HG03378 (cell line): ENCODE data around the gene PLEKHM1.

Source experiments
- ATAC-seq: cut with Tn5 transposase; IDR thresholded peaks from one replicate; pipeline ENCODE4 v1.9.1; 2021; ENCODE audit warnings: mild to moderate bottlenecking, moderate library complexity; ENCODE audit not compliant: unreplicated experiment

The PLEKHM1 gene

DNA sequence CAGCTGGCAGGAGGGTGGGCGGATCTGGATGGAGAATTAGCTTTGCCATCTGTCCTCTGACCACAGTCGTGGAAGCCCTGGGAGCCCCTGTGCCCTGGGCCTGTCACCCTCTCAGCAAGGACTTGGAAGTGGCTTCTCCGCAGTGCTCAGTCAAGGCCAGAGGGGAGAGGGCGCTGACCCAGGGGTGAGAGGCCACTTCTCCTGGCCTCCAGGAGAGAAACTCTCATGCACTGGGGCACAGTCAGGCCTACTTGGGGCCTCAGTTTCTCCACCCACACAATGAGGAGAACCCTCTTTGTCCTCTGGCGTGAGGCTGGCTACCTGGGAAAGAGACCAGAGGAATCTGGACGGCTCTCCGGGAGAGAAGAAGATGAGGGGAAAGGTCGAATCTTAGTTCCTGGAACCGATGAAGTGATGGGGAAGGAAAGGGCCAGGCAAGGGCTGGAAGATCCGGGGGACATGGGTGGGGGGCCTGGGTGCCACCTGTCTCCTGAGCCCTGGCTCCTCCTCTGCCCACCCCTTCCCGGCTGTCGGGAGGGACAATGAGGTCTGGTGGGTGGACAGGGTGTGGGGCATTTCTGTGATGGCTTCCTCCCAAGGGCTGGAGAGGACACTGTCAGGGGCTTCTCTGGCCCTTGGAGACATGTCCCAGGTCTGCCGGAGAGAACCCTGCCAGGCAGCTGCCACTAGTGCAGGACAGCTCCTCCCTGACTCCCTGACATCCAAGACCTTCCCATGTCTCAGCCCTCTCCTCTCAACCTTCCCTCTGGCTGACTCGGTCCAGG is 48.8 kb downstream of the PLEKHM1 start:
- no peak for ATAC-seq

DNA sequence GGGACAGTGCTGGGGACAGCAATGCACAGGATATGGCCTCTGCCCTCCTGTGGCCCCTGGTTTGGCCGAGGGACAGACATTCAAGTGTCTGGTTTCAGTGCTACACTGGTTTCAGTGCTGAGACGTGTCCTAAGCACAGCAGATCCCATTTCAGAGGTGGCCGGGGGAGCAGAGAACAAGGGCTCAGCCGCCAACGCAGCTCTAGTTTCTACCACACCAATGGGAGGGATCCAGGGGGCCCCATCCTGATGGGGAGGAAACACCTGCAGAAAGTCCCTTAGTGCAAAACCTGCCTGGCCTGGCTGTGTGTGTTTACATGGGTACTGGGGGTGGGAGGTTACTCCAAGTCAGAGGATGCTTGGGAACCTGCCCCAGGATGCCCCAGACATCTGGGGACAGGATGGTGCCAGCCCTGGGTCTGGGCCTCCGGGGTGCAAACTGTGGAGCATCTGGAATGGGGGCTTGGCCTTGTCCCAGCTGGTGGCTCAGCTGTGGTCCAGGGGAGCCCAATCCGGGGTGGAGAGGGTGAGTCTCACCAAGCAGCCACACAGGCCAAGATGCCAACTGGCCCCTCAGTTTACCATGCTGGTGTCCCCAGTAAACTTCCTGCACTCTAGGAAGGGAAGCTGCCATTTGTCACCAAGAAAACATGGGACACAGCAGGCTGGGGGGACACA is 49.5 kb downstream of the PLEKHM1 start:
- ATAC-seq: peak; percentile 46

DNA sequence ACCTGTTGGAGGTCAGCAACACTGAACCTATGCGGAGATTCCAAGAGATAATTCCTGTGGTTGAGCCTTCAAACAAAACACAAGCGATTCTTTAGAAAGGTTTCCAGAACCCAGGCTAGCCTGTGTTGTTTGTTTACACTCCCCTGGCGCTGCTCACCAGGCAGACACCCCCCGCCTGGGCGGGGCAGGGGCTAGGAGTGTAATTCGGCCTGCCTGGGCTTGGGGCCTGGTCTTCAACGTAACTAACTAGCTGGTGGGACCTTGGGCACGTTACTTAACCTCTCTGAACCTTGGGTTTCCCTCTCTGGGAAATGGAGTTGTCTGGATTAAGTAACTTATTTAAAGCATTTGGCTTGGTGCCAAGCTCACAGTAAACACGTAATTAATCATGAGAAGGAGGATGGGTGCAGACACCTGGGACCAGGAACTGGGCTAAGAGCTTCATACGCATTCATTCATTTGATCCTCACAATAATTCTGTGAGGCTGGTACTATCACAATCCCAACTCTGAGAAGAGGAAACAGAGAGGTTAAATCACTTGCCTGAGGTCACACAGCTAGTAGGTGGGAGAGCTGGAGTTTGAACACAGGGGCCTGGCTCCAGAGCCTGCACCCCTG is 50.3 kb downstream of the PLEKHM1 start:
- no peak for ATAC-seq

DNA sequence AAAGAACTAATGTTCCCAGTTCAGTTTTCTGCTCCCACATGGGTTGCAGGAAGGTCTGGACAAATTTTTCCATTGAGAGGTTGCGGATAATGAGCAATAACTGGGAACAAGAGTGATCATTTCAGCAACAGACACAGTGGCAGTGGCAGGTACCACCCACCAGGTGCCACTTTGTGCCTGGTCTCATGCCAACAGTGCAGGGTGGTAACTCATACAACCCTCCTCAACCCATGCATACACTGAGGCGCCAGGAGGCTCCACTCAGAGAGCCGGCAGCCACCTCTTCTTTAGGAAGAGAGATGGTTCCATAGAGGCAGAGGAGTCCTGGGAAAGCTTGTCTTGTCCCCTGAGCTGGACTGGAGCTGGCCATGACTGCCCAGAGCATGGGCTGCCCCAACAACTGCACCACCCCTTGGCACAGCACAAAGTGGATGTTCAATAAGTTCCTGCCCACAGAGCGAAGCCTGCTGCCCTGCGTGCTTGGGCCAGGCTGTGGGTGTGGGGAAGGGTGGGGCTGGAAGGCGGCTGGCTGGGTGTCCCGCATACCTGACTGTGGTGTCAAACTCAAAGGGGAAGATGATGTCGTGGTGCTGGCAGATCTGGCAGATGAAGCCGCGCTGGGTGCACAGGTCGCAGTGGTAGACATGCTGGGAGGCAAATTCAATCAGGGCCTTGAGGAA is 51.5 kb downstream of the PLEKHM1 start:
- ATAC-seq: no peak

DNA sequence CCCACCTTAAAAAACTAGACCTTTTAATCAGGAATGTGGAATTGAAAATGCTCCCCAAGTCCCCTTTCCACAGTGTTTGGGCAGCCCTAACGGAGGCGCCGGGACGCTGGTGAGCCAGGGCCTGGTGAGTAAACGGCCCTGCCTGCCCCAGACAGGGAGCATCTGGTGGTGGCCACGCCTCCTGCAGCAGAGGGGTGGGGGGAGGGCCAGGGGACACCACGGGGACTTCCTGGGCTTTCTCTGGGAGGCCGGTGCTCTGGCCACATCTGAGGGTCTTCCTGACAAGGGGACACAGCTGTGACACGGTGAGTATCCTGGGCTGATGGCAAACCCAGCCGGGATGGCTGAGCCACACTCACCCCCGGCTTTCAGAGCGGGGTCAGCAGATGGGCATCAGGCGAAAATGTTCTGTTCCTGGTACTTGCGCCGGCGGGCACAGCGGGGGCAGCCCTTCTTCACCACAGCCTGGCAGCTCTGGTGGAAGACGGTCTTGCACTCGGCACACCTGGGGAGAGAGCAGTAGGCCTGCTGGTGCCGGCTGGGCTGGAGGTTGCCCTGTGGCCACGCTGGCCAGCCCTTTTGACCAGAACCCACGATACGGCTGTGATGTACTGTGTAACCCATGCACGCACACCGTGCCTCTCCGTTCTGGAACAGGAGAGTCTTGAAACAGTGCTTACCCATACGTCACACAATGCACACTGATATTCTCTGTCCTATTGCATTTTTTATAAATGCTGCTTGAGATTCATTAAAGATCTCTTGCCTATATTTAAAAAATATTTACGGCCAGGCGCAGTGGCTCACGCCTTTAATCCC is 52.8 kb downstream of the PLEKHM1 start:
- ATAC-seq: no peak

DNA sequence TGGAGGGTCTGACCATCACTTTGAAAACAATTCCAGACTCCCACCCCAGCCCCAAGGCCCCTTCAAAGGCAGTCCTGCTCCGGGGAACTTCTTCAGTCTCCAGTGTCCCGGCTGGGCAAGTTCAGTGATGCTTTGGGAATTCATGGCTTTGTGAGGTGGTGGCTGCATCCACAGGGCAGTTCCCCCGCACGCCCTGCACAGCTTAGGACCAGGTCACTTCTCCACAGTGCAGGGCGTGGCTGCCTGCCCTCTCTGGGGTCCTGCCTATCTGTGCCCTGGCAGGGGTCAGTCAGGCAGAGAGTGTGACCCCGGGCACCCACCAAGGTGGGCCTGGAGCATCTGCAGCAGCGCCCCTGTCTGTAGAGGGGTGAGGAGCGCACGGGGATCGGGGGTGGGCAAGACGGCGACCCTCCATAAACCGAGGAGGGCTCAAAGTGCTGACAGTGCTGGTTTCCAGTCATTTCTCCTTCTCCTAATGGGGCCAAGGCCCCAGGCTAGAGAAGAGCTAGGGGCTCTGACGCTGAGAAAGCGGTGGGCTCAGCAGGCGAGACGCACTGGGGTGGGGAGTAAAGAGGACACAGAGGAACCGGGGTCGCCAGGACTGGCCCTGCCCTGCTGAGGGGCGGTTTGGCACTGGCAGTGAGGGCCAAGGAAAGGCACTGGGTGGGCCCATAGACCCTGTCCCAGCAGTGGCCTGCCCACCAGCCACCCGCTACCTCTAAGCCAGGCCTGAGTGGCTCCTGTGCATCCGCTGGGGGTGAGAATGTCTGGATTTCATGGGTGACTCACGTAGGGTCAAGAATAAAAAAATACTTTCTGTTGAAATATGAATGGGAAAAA is 53.7 kb downstream of the PLEKHM1 start:
- ATAC-seq: no peak

DNA sequence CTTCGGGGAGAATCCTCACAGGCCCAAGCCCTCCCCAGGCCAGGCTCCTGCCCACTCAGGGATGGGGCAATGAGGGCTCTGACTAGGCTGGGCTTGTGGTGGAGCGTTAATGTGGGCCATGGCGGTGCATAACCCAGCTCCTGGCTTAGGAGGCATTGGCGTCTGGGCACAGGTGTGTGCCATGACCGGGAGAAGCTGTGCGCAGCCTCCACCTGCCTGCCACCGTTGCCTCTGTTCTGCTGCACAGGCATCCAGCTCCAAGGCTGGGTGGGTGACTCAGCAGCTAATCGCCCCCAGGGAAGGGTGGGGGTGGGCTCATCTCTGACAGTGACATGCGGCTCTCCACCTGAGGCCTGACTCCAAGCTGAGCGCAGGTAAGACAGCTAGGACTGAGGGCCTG is 54.4 kb downstream of the PLEKHM1 start:
- no peak for ATAC-seq

DNA sequence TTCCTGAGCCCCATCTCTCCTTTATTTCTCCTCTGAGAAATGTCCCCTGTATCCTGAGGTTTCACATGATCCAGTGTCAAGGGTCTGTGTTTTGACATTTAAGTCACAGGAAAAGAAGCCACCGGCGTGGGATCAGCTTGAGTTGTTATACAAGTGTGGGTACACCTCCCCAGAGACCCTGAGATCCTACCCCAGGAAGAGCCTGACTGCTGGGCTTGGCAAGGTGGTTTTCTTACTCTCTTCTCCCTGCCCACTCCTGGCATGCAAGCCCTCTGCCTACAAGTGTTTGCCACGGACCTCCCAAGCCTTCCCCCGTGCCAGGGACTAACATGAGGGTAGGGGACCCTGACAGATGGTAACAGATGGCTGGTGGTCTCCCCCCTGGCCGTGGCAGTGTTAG is 55.0 kb downstream of the PLEKHM1 start:
- no peak for ATAC-seq

DNA sequence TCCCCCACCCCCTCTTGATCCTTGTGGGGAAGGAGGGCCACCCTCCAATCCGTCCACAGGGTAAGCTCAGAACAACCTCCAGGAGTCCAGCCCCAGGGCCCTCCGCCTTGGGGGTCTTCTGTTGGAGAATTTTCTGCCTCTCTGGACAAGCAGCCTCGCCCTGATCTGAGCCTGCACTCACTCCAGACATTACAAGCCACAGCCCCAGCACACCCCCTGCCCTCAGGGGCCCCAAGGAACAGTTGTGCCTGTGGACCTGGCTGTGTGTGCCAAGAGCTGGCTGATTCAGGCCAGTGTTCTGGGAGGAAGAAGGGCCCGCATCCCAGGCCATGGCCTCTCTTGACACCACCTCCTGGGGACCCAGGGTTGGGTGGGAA is 57.4 kb downstream of the PLEKHM1 start:
- no peak for ATAC-seq

DNA sequence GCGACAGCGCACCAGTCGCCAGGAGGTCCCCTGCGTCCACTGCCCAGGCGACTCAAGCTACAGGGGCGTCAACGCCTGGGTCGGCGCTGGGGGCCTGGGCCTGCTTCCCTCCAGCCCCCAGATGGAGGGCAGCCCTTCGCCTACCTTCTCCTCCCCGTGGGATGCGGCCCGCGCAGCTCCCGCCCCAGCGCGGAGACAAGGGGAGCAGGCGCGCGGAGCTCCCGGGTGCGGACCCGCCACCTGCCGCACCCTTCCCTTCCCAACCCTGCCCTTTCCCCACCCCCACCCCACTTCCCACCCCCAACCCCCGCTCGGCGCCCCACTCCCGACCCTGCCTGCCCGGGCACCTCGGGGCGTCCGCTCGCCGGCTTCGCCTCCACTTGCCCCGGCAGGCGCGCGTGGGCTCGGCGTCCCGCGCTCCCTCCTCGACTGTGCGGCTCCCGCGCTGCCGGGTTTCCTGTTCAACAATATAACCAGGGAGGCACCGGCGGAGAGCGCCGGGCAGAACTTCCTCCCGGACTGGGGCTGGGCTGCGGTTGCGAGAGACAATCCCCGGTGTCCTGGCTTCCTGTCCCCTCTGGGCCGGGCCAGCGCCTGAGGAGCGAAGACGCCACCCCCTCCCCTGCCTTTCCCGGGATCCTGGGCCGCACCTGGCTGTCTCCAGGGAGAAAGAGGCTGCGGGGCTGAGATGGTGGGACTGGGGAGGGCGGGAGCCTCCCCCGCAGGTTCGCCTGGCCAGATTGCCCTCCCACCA is 57.9 kb downstream of the PLEKHM1 start, which contains the start of gene ARHGAP27:
ARHGAP27 (minus strand) TSS at position 466 of the 754 bp plus-strand sequence. CDS start 2,591 bp downstream, outside the sequence.
- no peak for ATAC-seq

DNA sequence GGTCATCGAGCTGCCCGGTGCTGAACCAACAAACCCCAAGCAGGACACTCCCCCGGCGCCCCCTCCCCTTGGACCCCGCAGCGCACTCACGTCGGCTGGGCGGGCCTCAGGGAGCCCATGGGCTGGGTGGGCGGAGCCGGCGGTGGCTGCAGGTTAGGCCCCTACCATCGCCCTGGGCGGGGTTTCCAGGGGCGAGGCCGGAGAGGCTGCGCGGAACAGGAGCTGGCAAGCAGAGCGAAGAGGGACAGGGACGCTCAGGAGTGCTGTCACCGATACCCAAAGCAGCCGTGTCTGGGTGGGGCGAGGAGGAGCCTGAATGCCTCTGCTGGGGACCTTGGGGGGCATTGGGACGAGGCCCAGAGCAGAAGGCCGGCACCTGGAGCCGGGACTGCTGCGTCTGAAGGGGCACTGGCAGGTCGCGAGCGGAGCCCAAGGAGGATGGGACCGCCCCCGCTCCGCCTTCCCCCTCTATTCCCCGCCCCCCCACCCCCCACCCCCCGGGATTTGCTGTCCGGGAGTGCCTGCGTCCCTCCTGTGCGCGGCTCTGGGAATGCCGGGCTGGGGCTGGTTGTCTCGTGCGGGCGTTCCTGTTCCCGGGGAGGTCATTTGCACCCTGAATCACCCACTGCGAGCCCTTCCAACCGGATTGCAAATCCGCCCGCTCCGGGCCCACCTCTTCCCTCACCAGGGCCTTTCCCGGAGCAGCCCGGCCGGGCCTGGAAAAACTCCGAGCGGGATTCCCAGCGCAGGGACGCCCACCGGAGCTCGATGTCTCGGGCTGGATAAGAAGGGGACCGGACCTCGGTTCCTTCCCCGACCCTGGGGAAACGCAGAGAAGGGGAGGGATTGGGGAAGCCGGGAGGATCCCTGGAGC is 58.8 kb downstream of the PLEKHM1 start:
- no peak for ATAC-seq

DNA sequence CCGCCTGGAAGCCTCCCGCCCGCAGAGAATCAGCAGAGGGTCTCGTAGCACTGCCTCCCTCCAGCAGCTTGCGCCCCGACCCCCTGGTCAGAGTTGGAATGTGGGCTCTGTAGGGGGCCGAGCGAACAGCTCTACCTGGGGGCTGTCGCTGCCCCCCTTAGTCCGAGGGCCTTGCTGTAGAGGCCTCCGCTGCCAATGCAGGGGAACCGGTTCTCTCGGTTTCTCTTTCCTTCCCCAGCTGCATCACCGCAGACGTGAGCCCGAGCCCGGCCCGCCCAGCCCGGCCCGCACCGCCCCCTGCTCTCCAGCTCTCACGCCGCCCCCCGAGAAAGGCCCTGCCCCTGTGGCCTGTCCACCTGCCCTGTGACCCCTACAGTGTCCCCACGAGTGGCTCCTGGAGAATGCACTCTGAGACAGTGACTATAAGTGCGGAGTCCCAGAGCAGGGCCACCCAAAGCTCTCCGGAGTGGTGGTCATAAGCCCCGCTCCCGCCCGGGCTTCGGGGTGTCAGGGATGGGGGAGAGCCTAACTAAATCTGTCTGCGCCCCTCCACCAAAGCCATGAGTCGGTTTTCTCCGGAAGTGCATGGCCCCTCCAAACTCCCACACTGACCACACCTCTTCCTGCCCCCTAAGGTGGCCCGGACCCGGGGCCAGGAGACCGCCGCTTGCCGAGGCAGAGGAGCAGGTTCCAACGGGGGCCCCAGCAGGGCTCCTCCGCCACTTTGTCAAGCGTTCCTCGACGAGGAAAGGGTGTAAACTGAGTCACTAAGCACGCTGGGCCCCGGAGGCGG is 59.6 kb downstream of the PLEKHM1 start:
- ATAC-seq: no peak

DNA sequence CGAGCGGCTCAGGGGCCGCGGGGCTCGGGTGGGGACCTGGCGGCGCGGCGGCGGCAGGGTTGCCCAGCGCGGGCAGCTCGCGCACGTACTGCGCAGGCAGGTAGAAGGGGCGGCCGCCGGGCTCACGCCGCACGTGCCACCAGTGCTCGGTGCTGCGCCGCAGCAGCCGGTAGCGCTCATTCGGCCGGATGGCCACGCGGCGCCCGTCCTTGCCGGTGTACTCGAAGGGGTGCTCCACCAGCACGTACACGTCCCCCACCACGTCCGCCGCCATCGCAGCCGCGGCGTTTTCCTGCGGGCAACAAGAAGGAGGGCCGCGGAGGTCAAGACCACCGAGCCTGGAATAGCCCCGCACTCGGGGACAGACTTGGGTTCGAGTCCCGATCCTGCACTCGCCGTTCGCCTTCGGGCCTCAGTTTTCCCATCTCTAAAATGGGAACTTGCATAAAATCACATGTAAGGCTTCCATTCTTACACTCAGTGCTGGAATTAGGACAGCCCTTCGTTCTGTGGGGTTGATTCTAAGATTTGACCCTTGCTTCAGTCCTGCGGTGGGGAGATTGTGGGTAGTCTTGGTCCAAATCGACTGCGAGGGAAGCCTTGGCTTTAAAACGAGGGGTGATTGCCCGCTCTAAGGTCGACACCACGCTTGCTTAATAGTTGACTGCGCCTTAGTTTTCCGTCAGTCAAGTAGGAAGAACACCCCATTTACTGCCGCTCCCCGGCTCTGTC is 60.3 kb downstream of the PLEKHM1 start:
- no peak for ATAC-seq

DNA sequence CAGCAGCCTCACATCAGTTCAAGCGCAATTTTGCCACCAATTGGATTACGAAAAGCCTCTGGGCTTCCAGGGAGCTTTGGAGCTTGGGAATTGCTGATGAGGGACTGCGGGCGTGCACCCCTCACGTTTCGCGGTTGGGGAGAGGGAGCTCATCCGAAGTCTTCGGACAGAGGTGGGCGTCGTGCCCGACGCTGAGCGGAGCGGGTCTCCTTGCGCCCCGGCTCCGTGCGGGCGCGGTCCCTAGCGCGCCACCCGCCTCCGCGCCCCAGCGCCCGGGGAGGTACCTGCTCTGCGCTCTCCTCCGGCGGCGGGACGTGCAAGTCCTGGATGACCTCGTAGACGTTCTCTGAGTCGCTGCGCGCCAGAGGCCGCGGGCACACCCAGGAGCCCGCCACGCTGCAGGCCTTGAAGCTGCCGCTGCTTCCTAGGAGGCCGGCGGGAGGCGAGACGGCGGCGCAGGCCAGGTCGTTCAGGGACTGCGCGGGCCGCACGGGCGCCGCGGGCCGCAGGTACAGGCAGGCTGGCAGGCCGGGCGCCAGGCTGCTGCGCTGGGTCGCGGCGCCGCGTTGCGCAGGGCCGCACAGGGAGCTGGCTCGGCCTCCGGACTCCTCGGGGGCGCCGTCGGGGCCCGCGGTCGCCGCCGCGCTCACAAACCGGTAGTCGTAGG is 61.0 kb downstream of the PLEKHM1 start:
- no peak for ATAC-seq

DNA sequence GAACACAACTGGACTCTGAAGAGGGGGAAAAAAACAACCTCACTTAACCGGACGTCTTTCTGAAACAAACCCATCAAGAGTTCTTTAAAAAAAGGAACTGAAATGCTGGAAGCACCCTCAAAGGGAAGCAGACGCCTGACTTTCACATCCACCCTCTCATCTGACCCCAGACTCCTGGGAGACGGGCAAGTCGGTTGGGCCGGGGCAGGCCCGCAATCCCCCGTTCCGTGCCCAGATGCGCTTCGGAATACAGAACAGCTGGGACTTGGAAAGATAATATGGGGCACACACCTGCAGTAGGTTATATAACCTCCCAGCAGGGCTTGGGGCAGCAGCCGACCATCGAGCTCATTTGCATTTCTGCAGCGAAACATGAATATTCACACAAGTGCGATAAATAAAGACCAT is 61.6 kb downstream of the PLEKHM1 start:
- no peak for ATAC-seq

DNA sequence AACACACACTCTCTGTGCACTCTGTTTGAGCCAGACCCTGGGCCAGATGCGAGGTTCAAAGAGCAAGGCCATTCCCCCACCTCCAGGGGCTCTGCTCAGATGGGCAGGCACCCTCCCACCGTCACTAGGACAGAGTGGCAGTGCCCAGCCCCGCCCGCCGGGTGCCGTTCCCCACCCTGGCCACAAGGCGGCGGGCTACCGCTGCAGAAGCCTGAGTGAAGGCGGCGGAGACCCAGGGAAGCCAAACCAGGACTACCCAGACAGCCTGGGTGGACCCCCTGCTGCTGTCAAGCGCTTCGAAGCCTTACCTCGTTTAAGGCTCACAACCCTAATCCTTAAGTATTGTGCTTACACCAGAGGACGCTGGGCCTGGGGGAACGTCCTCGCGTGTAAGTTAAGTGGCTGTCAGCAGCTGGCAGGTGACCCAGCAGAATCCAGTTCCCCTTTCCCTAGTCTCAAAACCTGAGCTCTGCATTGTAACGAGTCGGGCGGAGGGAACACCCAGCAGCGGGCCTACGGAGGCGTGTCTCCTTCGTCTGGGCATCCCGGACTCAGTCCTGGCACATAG is 62.4 kb downstream of the PLEKHM1 start:
- ATAC-seq: peak; percentile 43
